Activated T-helper 17 cell treated with anti-CD3 and anti-CD28 coated beads, Interleukin-2, amount 50 U/mL, for 72 hours (primary cell): Measurements from ENCODE around the gene COG4. TPM values are rescaled to one million over a fixed set of nuclear protein-coding genes. Genes with fewer than 3 reads are reported as not detected.

ENCODE experiments used
- ATAC-seq: fragments of 150-1000 bp; cut with Tn5 transposase; replicated peaks from 2 replicates; pipeline ENCODE4 v1.10.0; 2021; ENCODE audit warnings: mild to moderate bottlenecking, moderate library complexity
- H3K27ac Mint-ChIP-seq: one replicate; pipeline ENCODE4 v1.8.0; 2022; ENCODE audit warnings: mixed read lengths
- H3K27me3 Mint-ChIP-seq: one replicate; pipeline ENCODE4 v1.8.0; 2022; ENCODE audit warnings: mixed read lengths
- H3K36me3 Mint-ChIP-seq: one replicate; pipeline ENCODE4 v1.8.0; 2022; ENCODE audit warnings: low read depth, mild to moderate bottlenecking, mixed read lengths
- H3K4me1 Mint-ChIP-seq: one replicate; pipeline ENCODE4 v1.8.0; 2022; ENCODE audit warnings: mixed read lengths
- H3K4me3 Mint-ChIP-seq: one replicate; pipeline ENCODE4 v1.8.0; 2022; ENCODE audit warnings: mild to moderate bottlenecking, mixed read lengths
- H3K9me3 Mint-ChIP-seq: one replicate; pipeline ENCODE4 v1.8.0; 2022; ENCODE audit warnings: mixed read lengths
- total RNA-seq, 2 donors: library from RNA; stranded (reverse); gene quantifications; one replicate each; pipeline ENCODE4 v1.2.3, GENCODE V29; 2022

The COG4 gene
- total RNA-seq, 2 donors from 2014 or later, result 31.2 to 31.5 TPM

DNA sequence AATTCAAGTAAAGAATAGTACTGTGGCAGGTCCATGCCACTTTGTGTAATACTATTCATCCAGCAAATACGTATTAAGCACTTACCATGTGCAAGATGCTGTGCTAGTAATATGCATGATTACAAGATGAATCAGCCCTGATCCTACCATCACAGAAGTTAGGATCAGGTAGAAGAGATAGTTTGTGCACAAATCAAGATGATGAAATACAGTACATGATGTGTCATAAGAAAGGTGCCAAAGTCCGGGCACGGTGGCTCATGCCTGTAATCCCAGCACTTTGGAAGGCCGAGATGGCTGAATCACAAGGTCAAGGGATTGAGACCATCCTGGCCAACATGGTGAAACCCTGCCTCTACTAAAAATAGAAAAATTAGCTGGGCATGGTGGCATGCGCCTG, 10.9 kb downstream of the COG4 start:
- Mint-ChIP-seq H3K9me3 (no peaks in the 10 kb centered on the region), H3K4me3 (no peak overlapping the region), H3K36me3 (peaks cover 93% of the 10 kb centered on the region), H3K27ac (no peak overlapping the region), H3K4me1 (peaks cover 3% of the 10 kb centered on the region), H3K27me3 (no peaks in the 10 kb centered on the region)
- no peak for ATAC-seq

DNA sequence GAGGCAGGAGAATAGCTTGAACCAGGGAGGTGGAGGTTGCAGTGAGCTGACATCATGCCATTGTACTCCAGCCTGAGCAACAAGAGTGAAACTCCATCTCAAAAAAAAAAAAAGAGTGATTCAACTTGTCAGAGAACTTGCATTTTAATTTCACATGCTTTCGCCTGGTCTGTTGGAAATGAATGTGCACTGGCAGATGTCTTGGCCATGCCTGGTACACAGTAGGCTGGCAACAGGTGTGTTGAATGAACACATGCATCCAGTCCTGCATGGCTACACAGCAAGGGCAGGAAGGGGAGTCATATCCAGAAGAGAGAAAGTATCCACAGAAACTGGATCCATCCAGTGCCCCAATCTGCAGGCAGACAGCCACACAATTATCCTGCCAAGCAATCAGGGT, 11.5 kb downstream of the COG4 start:
- Mint-ChIP-seq H3K4me1 (peaks cover 3% of the 10 kb centered on the region), H3K27ac (no peak overlapping the region), H3K36me3 (peaks cover 92% of the 10 kb centered on the region), H3K27me3 (no peaks in the 10 kb centered on the region), H3K9me3 (no peaks in the 10 kb centered on the region), H3K4me3 (no peak overlapping the region)
- no peak for ATAC-seq

DNA sequence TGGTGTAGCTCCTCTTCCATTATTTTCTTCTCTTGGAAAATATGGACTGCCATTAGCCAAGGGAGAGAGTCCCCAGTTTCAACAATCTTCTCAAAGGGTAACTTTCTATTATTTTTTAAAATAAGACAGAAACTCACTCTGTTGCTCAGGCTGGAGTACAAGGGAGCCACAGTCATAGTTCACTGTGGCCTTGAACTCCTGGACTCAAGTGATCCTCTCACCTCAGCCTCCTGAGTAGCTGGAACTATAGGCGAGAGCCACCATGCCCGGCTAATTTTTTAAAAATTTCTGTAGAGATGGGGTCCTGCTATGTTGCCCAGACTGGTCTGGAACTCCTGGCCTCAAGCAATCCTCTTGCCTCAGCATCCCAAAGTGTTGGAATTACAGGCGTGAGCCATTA, 13.1 kb downstream of the COG4 start:
- peak overlapping the region; percentile 24 for H3K27ac Mint-ChIP-seq
- peaks cover 3% of the 10 kb centered on the region for H3K4me1 Mint-ChIP-seq
- H3K4me3 Mint-ChIP-seq, result no peak overlapping the region
- ATAC-seq, result no peak
- peaks cover 78% of the 10 kb centered on the region for H3K36me3 Mint-ChIP-seq
- no peaks in the 10 kb centered on the region for H3K9me3 Mint-ChIP-seq
- no peaks in the 10 kb centered on the region for H3K27me3 Mint-ChIP-seq

DNA sequence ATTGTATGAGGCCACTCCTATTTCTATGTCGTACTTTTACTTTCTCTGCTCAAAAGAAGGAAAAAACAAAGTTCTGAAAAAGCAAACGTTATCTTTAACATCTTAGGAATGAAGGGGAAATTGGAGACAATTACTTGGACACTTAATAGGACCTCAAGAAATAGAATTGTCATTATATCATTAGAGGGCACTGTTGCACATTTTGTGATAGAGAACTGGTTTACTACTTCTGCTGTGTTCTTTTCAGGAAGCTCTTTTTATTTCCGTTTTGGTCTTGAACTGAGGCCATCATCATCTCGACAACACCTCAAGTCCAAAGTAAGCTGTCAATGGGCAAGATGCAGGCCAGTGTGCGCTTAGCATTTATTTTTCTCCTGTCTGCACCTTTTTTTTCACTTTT, 14.6 kb downstream of the COG4 start:
- H3K27me3 Mint-ChIP-seq, result no peaks in the 10 kb centered on the region
- no peak for ATAC-seq
- peaks cover 3% of the 10 kb centered on the region for H3K4me1 Mint-ChIP-seq
- peaks cover 64% of the 10 kb centered on the region for H3K36me3 Mint-ChIP-seq
- H3K4me3 Mint-ChIP-seq, result no peak overlapping the region
- peak overlapping the region; percentile 24 for H3K27ac Mint-ChIP-seq
- H3K9me3 Mint-ChIP-seq, result no peaks in the 10 kb centered on the region

DNA sequence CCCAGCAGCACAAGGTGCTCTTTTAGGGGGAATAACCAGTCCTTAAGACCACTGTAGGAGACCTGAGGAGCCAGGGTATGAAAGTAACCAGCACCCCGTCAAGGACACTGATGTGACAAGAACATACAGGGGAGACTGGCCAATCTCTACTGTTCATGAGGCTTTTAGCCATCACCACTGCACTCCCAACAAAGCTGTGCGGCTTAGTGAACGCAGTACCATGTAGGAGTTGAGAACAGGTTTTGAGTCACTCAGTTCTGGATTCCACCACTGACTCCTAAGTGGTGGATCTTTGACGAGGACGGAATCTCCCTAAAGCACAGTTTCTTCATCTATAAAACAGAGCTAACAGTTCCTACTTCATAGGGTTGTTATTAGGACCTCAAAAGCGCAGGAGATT, 26.8 kb downstream of the COG4 start:
- H3K4me1 Mint-ChIP-seq, result peaks cover 8% of the 10 kb centered on the region
- H3K36me3 Mint-ChIP-seq, result peaks cover 82% of the 10 kb centered on the region
- peak overlapping the region; percentile 39 for H3K4me3 Mint-ChIP-seq
- H3K9me3 Mint-ChIP-seq, result no peaks in the 10 kb centered on the region
- H3K27me3 Mint-ChIP-seq, result no peaks in the 10 kb centered on the region
- ATAC-seq, result peak; percentile 92
- peak overlapping the region; percentile 50 for H3K27ac Mint-ChIP-seq

DNA sequence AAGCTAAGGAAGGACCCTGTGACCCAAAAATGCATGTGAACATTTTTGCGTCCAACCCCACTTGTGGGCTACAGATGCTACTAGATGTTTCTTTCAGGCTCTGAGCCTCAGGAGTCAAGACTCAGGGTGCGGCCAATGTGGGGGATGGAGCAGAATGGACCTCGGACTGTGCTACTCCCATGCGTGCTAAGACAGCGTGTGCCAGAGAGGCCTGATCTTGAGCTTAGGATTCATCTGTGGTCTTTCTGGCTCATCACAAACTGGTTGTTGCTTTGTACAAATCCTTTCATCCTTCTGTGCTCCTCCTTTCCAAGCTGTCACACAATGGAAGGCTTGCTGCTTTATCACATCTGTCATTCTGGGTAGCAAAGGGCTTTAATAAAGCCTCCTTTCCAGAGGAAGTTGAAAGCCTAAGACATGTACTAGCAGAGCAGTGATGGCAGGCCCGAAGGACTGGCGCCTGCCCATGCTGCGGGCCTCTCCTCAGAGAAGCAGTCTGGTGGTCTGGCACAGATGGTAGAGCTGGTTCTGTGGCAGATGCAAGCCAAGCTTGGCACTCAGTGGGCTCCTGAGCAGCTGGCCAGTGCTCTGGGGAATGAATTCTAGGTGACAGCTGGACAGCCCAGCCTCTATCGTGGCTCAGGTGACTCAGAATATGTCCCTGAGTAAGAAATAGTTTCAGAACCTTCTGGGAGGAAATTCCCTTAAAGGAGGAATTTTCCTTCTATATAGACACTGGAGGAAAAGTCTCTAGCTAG, 27.8 kb downstream of the COG4 start:
- Mint-ChIP-seq H3K36me3 (peaks cover 74% of the 10 kb centered on the region), H3K27ac (peak overlapping the region; percentile 50), H3K27me3 (no peaks in the 10 kb centered on the region), H3K4me1 (peaks cover 8% of the 10 kb centered on the region), H3K4me3 (peak overlapping the region; percentile 39), H3K9me3 (no peaks in the 10 kb centered on the region)
- peak; percentile 4 for ATAC-seq

DNA sequence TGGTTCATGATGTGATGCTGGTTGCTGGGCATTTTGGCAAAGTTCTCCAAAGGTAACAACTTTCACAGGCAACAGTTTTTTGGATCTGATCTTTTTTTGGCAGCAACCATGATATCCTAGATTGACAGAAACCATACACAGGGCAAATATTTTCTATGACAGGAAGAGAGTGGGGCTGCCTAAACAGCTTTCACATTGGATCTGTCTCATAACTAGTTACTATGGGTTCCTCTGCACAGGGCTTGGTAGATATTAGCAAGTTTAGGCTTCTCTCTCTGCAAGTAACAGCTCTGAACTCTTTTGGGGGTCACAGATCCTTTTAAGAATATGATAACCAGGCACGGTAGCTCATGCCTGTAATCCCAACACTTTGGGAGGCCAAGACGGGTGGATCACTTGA, 28.6 kb downstream of the COG4 start:
- no peak for ATAC-seq
- no peak overlapping the region for H3K27ac Mint-ChIP-seq
- H3K36me3 Mint-ChIP-seq, result peaks cover 72% of the 10 kb centered on the region
- no peaks in the 10 kb centered on the region for H3K9me3 Mint-ChIP-seq
- H3K4me3 Mint-ChIP-seq, result no peak overlapping the region
- no peaks in the 10 kb centered on the region for H3K27me3 Mint-ChIP-seq
- H3K4me1 Mint-ChIP-seq, result peaks cover 8% of the 10 kb centered on the region

DNA sequence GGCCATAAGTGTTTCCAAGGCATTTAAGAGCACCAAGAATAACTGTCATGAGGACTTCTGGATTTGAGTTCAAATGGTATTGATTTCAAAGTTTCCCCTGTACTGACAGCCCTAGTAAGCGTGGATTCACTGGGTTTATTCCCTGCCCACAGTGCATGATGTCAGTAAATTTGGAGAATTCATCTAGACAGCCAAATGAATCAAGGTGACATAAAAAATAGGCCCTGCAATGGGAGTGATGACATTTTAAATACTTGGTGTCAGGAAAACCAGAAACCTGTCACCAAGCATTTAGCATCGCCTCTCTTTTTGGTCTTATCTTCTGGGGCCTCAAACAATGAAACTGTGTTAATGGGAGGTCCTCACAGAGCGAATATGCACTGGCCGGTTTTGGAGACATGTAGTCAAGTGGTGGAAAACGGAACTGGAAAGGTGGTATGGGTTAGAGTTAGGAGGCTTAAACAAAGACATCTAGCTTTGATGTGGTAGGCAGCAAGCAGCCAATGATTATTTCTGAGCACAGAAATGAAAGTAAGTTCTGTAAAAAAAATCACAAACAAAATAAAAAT, 29.1 kb downstream of the COG4 start:
- H3K4me1 Mint-ChIP-seq, result peaks cover 8% of the 10 kb centered on the region
- peaks cover 77% of the 10 kb centered on the region for H3K36me3 Mint-ChIP-seq
- H3K4me3 Mint-ChIP-seq, result no peak overlapping the region
- no peaks in the 10 kb centered on the region for H3K9me3 Mint-ChIP-seq
- peak; percentile 53 for ATAC-seq
- H3K27ac Mint-ChIP-seq, result no peak overlapping the region
- H3K27me3 Mint-ChIP-seq, result no peaks in the 10 kb centered on the region

DNA sequence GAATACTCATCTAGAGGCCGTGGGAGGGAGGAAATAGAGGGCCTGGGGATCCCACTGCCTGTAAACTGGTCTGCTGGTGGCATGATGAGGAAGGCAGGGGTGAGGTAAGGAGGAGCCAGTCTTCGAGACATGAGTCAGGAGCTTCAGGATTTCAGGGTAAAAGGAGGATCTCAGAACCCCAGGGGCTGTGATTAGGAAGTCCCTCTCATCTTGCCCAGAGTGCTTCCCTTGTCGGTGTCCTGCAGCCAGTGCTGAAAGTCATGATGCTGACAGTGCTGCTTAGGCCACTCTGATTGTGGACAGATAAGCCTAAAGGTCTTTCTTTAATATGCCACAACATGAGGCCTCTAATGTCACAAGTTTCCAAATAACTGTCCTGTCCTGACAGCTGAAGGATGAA, 29.6 kb downstream of the COG4 start:
- Mint-ChIP-seq H3K9me3 (no peaks in the 10 kb centered on the region), H3K36me3 (peaks cover 75% of the 10 kb centered on the region), H3K4me1 (peaks cover 8% of the 10 kb centered on the region), H3K4me3 (no peak overlapping the region), H3K27ac (no peak overlapping the region), H3K27me3 (no peaks in the 10 kb centered on the region)
- ATAC-seq, result no peak

DNA sequence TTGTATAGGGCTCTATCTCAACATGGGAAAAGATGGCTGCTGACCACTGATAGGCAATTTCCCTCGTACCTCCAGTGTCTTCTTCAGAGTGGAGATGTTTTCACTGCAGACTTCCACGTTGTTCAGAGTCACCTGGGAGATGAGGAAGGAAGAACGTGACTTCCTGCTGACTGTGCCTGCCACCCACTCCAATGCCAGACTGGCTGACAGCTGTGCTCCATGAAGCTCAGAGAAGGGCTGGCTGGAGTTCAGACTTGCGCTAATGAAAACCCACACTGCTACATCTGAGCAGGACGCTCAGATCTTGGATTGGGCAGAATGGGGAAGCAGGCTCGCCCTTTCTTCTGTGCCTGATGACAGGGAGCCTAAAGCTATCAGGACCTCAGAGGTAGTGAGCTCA, 33.1 kb downstream of the COG4 start:
- H3K4me1 Mint-ChIP-seq, result peaks cover 8% of the 10 kb centered on the region
- H3K36me3 Mint-ChIP-seq, result peaks cover 57% of the 10 kb centered on the region
- no peak overlapping the region for H3K4me3 Mint-ChIP-seq
- no peaks in the 10 kb centered on the region for H3K27me3 Mint-ChIP-seq
- no peak overlapping the region for H3K27ac Mint-ChIP-seq
- H3K9me3 Mint-ChIP-seq, result no peaks in the 10 kb centered on the region
- ATAC-seq, result no peak

DNA sequence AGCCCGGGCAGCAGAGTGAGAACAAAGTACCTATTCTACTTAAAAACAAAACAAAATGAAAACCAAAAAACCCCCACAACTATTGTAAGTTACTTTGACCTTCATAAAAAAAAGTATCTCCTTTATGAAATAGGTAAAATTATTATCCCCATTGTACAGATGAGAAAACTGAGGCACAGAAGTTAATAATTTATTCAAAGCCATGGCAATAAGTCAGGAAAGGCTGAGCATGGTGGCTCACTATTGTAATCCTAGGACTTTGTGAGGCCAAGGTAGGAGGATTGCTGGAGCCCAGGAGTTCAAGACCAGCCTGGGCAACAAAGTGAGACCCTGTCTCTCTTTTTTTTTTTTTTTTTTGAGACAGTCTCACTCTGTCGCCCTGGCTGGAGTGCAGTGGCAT, 38.5 kb downstream of the COG4 start:
- no peak for ATAC-seq
- H3K27ac Mint-ChIP-seq, result no peak overlapping the region
- no peaks in the 10 kb centered on the region for H3K4me1 Mint-ChIP-seq
- no peak overlapping the region for H3K4me3 Mint-ChIP-seq
- H3K27me3 Mint-ChIP-seq, result no peaks in the 10 kb centered on the region
- no peaks in the 10 kb centered on the region for H3K9me3 Mint-ChIP-seq
- H3K36me3 Mint-ChIP-seq, result peaks cover 38% of the 10 kb centered on the region

DNA sequence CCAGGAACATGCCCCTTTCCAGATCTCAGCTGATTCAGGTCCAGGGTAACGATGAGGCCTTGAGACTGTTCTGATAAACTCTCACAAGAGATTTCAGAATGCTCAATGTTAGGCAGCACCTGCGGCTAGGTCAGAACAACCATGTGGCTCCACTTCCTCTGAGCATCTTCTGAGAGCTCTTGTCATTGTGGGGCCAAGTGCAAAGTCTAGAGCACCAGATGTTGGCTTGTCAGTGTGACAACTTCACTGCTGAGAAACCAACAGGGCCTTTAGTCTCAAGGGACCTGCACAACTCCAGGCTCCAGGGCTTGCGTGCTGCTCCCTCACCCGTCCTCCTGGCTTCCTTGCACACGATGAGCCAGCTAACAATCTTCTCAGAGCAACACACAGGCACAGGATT, 39.9 kb downstream of the COG4 start:
- no peak overlapping the region for H3K27ac Mint-ChIP-seq
- no peak for ATAC-seq

DNA sequence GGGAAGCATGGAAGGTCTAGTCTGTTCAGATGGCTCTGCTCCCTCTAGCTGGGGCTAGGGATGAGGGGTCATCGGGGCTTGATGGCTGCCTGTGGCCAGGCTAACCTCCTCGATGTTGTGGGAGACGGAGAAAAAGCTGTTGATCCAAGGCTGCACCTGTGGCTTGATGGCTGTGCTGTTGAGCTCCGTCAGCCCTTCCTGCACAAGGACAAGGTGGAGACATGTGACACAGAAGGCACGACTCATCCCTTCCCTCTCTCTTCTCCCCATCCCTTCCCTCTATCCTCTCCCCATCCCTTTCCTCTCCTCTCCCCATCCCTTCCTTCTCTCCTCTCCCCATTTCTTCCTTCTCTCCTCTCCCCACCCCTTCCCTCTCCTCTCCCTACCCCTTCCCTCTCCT, 40.7 kb downstream of the COG4 start:
- Mint-ChIP-seq H3K27ac (peak overlapping the region; percentile 62), H3K9me3 (no peaks in the 10 kb centered on the region), H3K4me3 (no peak overlapping the region), H3K36me3 (peaks cover 32% of the 10 kb centered on the region), H3K27me3 (no peaks in the 10 kb centered on the region), H3K4me1 (no peaks in the 10 kb centered on the region)
- ATAC-seq, result no peak

More for the DNA sequence above, 39.9 kb downstream of the COG4 start:
- Mint-ChIP-seq H3K27me3 (no peaks in the 10 kb centered on the region), H3K4me3 (no peak overlapping the region), H3K4me1 (no peaks in the 10 kb centered on the region), H3K9me3 (no peaks in the 10 kb centered on the region), H3K36me3 (peaks cover 32% of the 10 kb centered on the region)

DNA sequence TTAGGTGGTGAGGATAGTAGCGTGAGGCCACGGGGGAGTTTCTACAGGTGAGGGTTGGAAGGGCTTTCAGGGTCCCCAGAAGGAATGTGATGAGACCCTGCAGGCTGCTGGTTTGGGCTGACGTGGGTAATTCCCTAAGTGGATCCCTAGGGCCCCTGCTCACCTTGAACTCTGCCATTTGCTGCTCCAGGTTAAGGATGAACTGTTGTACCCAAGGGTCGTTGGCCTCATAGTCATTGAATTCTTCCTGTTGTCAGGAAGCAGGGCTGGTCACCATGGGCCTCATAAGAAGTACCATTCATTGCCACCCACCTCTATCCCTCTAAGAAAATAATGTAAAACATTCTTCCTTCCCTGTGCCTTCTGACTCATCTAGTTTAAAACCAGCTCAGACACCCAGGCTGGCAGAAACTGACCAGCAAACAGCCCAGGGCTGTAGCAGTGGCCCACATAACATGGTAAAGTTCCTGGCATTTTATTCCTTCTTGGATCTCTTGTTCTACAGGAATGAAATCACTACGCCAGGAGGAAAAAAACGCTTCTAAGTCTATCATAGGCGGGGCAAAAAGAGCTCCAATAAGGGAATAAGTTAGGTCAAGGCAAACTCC, 41.3 kb downstream of the COG4 start:
- Mint-ChIP-seq H3K27ac (peak overlapping the region; percentile 62), H3K9me3 (no peaks in the 10 kb centered on the region), H3K27me3 (no peaks in the 10 kb centered on the region), H3K4me1 (no peaks in the 10 kb centered on the region), H3K4me3 (no peak overlapping the region), H3K36me3 (peaks cover 32% of the 10 kb centered on the region)
- ATAC-seq, result no peak
